H1 (cell line): Measurements from ENCODE around the gene THUMPD2. TPM values are rescaled to one million over a fixed set of nuclear protein-coding genes. Genes with fewer than 3 reads are reported as not detected.

Experiments
- CTCF ChIA-PET: fragments of 300-600 bp; sonication (Branson Sonifier 250); formaldehyde crosslinking; loops from one replicate; lab custom pipeline; 2021; ENCODE audit not compliant: partially characterized antibody; lab: Charles Lee
- POLR2A ChIA-PET: fragments of 300-600 bp; sonication (Branson Sonifier 250); formaldehyde crosslinking; loops from one replicate; lab custom pipeline; 2021; ENCODE audit warnings: inconsistent platforms; ENCODE audit not compliant: partially characterized antibody; lab: Charles Lee
- DNase-seq, 2 experiments: peaks; one replicate each; pipeline versions ENCODE4 v3.0.0 to v3.0.0-alpha.2; 2010 to 2022; ENCODE audit warnings: low spot score in 2 of 2, low read depth in 1 of 2, mixed read lengths in 1 of 2
- FAIRE-seq: peaks from 2 replicates; lab custom pipeline; 2011; peaks lifted over from hg19 to GRCh38; lab: Jason Lieb, UNC
- H2AFZ ChIP-seq: 2 replicates; pipeline ENCODE4 v1.8.1; 2012; ENCODE audit warnings: low read length, inconsistent platforms
- H2AK5ac ChIP-seq: 2 replicates; pipeline ENCODE4 v1.6.1; 2013; ENCODE audit warnings: low read depth, low read length
- H2BK120ac ChIP-seq: replicated peaks from 2 replicates; pipeline ENCODE3; 2013; ENCODE audit warnings: low read depth, low read length, inconsistent platforms
- H2BK12ac ChIP-seq: 2 replicates; pipeline ENCODE4 v1.6.1; 2013; ENCODE audit warnings: low read depth, low read length
- H2BK15ac ChIP-seq: 2 replicates; pipeline ENCODE4 v1.6.1; 2013; ENCODE audit warnings: low read length
- H2BK20ac ChIP-seq: 2 replicates; pipeline ENCODE4 v1.6.1; 2013; ENCODE audit warnings: low read length
- H2BK5ac ChIP-seq: 2 replicates; pipeline ENCODE4 v1.6.1; 2013; ENCODE audit warnings: low read depth, low read length
- H3K14ac ChIP-seq: 2 replicates; pipeline ENCODE4 v1.6.1; 2013; ENCODE audit warnings: inconsistent platforms; ENCODE audit not compliant: insufficient read length
- H3K18ac ChIP-seq: 2 replicates; pipeline ENCODE4 v1.6.1; 2013; ENCODE audit warnings: low read length; ENCODE audit errors: extremely low read depth
- H3K23ac ChIP-seq: 2 replicates; pipeline ENCODE4 v1.6.1; 2013; ENCODE audit warnings: inconsistent platforms; ENCODE audit not compliant: insufficient read length
- H3K23me2 ChIP-seq: 2 replicates; pipeline ENCODE4 v1.6.1; 2013; ENCODE audit warnings: low read depth, low read length
- H3K27ac ChIP-seq: 2 replicates; pipeline ENCODE4 v1.6.1; 2011; ENCODE audit warnings: low read depth, low read length, inconsistent platforms
- H3K27me3 ChIP-seq, 4 experiments: replicated peaks in 1 of 4; 1 replicate in 1 of 4; 2 replicates in 3 of 4; pipeline versions ENCODE4 v1.6.1 to v1.8.1; 2011 to 2013; ENCODE audit warnings: low read length in 3 of 4, mild to moderate bottlenecking in 3 of 4, inconsistent platforms in 2 of 4, mixed read lengths in 2 of 4, moderate library complexity in 1 of 4; ENCODE audit not compliant: control insufficient read depth in 3 of 4, insufficient read depth in 3 of 4; ENCODE audit errors: extremely low read depth in 1 of 4
- H3K36me3 ChIP-seq, 4 experiments: 2 replicates each; pipeline versions ENCODE4 v1.6.1 to v1.8.1; 2011 to 2013; ENCODE audit warnings: mild to moderate bottlenecking in 4 of 4, low read length in 3 of 4, moderate library complexity in 2 of 4, control low read depth in 1 of 4, inconsistent platforms in 1 of 4; ENCODE audit not compliant: insufficient read depth in 4 of 4, control insufficient read depth in 2 of 4
- H3K4ac ChIP-seq: replicated peaks from 2 replicates; pipeline ENCODE3; 2013; ENCODE audit warnings: low read length, low read depth, mixed read lengths, inconsistent platforms; ENCODE audit not compliant: insufficient read length
- H3K4me1 ChIP-seq, 4 experiments: replicated peaks in 1 of 4; 1 replicate in 1 of 4; 2 replicates in 3 of 4; pipeline versions ENCODE4 v1.6.1 to v1.8.1; 2011 to 2013; ENCODE audit warnings: low read length in 3 of 4, inconsistent platforms in 2 of 4, mixed read lengths in 1 of 4; ENCODE audit not compliant: insufficient read depth in 4 of 4, control insufficient read depth in 3 of 4
- H3K4me2 ChIP-seq, 2 experiments: 2 replicates each; pipeline versions ENCODE4 v1.6.1 to v1.8.1; 2011 to 2013; ENCODE audit warnings: low read depth in 2 of 2, low read length in 2 of 2, control low read depth in 1 of 2, inconsistent platforms in 1 of 2, mild to moderate bottlenecking in 1 of 2; ENCODE audit not compliant: insufficient read depth in 1 of 2
- H3K4me3 ChIP-seq, 4 experiments: fragments of 200-600, 300-600 bp in 1 of 4; sonication (generic), shearing (Covaris generic), sonication (Bioruptor Twin) in 1 of 4; 2 replicates each; pipeline versions ENCODE4 v1.5.1 to v1.8.1; 2011 to 2016; ENCODE audit warnings: low read length in 4 of 4, low read depth in 3 of 4, control low read depth in 2 of 4, inconsistent platforms in 2 of 4, mild to moderate bottlenecking in 2 of 4, mixed read lengths in 1 of 4, moderate library complexity in 1 of 4; ENCODE audit not compliant: insufficient read depth in 2 of 4; ENCODE audit errors: extremely low read depth in 1 of 4
- H3K56ac ChIP-seq: replicated peaks from 2 replicates; pipeline ENCODE3; 2013; ENCODE audit warnings: low read depth, mild to moderate bottlenecking, mixed read lengths, low read length, inconsistent platforms; ENCODE audit not compliant: insufficient read length
- H3K79me1 ChIP-seq: 2 replicates; pipeline ENCODE4 v1.6.1; 2013; ENCODE audit warnings: low read depth, low read length, control low read depth
- H3K79me2 ChIP-seq, 2 experiments: 2 replicates each; pipeline versions ENCODE4 v1.6.1 to v1.8.1; 2012 to 2013; ENCODE audit warnings: low read length in 2 of 2, mild to moderate bottlenecking in 2 of 2, inconsistent platforms in 1 of 2; ENCODE audit not compliant: insufficient read depth in 2 of 2, control insufficient read depth in 1 of 2
- H3K9ac ChIP-seq, 4 experiments: replicated peaks in 1 of 4; 1 replicate in 1 of 4; 2 replicates in 3 of 4; pipeline versions ENCODE4 v1.6.1 to v1.8.1; 2011 to 2013; ENCODE audit warnings: low read depth in 3 of 4, low read length in 3 of 4, control low read depth in 2 of 4, mild to moderate bottlenecking in 2 of 4, moderate library complexity in 2 of 4, inconsistent platforms in 1 of 4; ENCODE audit errors: extremely low read depth in 1 of 4
- H3K9me3 ChIP-seq, 2 experiments: 2 replicates each; pipeline versions ENCODE4 v1.6.1 to v1.8.1; 2012 to 2013; ENCODE audit warnings: mild to moderate bottlenecking in 2 of 2, moderate library complexity in 2 of 2, control low read depth in 1 of 2, inconsistent platforms in 1 of 2, low read depth in 1 of 2, low read length in 1 of 2, mixed read lengths in 1 of 2; ENCODE audit not compliant: insufficient read depth in 2 of 2
- H4K20me1 ChIP-seq, 2 experiments: replicated peaks in 1 of 2; 2 replicates each; pipeline versions ENCODE3 to v1.8.1; 2011 to 2013; ENCODE audit warnings: inconsistent platforms in 2 of 2, low read length in 2 of 2, mild to moderate bottlenecking in 1 of 2; ENCODE audit not compliant: insufficient read depth in 2 of 2, control insufficient read depth in 1 of 2
- H4K5ac ChIP-seq: 2 replicates; pipeline ENCODE4 v1.6.1; 2013; ENCODE audit warnings: low read length, low read depth, mixed read lengths, inconsistent platforms; ENCODE audit not compliant: insufficient read length
- H4K8ac ChIP-seq: 2 replicates; pipeline ENCODE4 v1.8.0; 2013; ENCODE audit warnings: mild to moderate bottlenecking, moderate library complexity, low read length, inconsistent platforms; ENCODE audit not compliant: insufficient read depth; ENCODE audit errors: extremely low read depth
- H4K91ac ChIP-seq: replicated peaks from 2 replicates; pipeline ENCODE3; 2013; ENCODE audit warnings: low read length, mixed read lengths, inconsistent platforms; ENCODE audit not compliant: insufficient read length
- CBX5 ChIP-seq: fragments of 300-800, 300-1000 bp; sonication (generic); IDR thresholded peaks from 2 replicates; pipeline ENCODE4 v1.7.1; 2016; ENCODE audit warnings: antibody characterized with exemption, low read length, low read depth
- FOSL1 ChIP-seq: IDR thresholded peaks from 2 replicates; pipeline ENCODE4 v1.6.1; 2011; ENCODE audit warnings: mild to moderate bottlenecking, low read depth, low read length, moderate library complexity; ENCODE audit not compliant: insufficient read depth
- GABPA ChIP-seq: IDR thresholded peaks from 2 replicates; pipeline ENCODE4 v1.6.1; 2011; ENCODE audit warnings: mild to moderate bottlenecking, low read length, moderate library complexity, borderline replicate concordance; ENCODE audit not compliant: insufficient read depth
- HDAC2 ChIP-seq, 2 experiments: fragments of 300-600 bp in 1 of 2; sonication (generic) in 1 of 2; IDR thresholded peaks; 2 replicates each; pipeline ENCODE4 v1.6.1; 2011 to 2012; ENCODE audit warnings: low read depth in 2 of 2, low read length in 2 of 2, mild to moderate bottlenecking in 2 of 2, moderate library complexity in 2 of 2, borderline replicate concordance in 1 of 2, inconsistent platforms in 1 of 2
- PHF8 ChIP-seq: fragments of 200-600 bp; sonication (generic); conservative IDR thresholded peaks from 2 replicates; pipeline ENCODE4 v1.7.1; 2012; ENCODE audit warnings: low read depth, mild to moderate bottlenecking, inconsistent platforms, low read length, moderate library complexity
- POU5F1 ChIP-seq: IDR thresholded peaks from 2 replicates; pipeline ENCODE4 v1.6.1; 2011; ENCODE audit warnings: low read depth, mild to moderate bottlenecking, low read length, moderate library complexity
- SIX5 ChIP-seq: IDR thresholded peaks from 2 replicates; pipeline ENCODE4 v1.6.1; 2011; ENCODE audit warnings: mild to moderate bottlenecking, low read depth, low read length
- TCF12 ChIP-seq: IDR thresholded peaks from 2 replicates; pipeline ENCODE4 v1.6.1; 2011; ENCODE audit warnings: low read depth, mild to moderate bottlenecking, low read length
- WGBS, 2 experiments: shearing (Covaris generic) in 1 of 2; methylation state at CpG; one replicate each; pipeline versions ENCODE4 v1.1.6 to v1.1.7; 2013 to 2015; ENCODE audit warnings: low lambda C conversion rate in 2 of 2, mixed read lengths in 2 of 2, inconsistent platforms in 1 of 2, low coverage in 1 of 2, missing lambda C conversion rate in 1 of 2; ENCODE audit not compliant: insufficient replicate concordance in 2 of 2, insufficient coverage in 1 of 2, insufficient read length in 1 of 2; ENCODE audit errors: extremely low coverage in 1 of 2, missing lambda C conversion rate in 1 of 2; 5-methylcytosine and 5-hydroxymethylcytosine counted together
- polyA plus RNA-seq, 7 experiments: library from polyadenylated mRNA; depleted of rRNA in 3 of 7; stranded (reverse) in 5 of 7; unstranded in 2 of 7; fragments of >200 nt in 5 of 7; fragments of 200-250 nt in 2 of 7; gene quantifications; 1 replicate in 5 of 7; 2 replicates in 1 of 7; 4 replicates in 1 of 7; pipeline versions ENCODE4 v1.2.1 to v1.2.3, GENCODE V29; 2011 to 2013; ENCODE audit warnings: missing spikeins in 2 of 7, mixed read lengths in 2 of 7
- total RNA-seq: library from RNA; stranded (reverse); fragmentation: NEBNext Ultra II Directional; extraction: Animal tissue kit (Norgen Biotek cat#: 25700); gene quantifications from 2 replicates; pipeline ENCODE4 v1.2.1, GENCODE V29; 2021

THUMPD2 gene
- total and polyA plus RNA-seq, 2 of the 8 experiments (the other 6 are each of a cell fraction or from before 2014, with no cell fraction given): 8.6 to 17.0 TPM

DNA sequence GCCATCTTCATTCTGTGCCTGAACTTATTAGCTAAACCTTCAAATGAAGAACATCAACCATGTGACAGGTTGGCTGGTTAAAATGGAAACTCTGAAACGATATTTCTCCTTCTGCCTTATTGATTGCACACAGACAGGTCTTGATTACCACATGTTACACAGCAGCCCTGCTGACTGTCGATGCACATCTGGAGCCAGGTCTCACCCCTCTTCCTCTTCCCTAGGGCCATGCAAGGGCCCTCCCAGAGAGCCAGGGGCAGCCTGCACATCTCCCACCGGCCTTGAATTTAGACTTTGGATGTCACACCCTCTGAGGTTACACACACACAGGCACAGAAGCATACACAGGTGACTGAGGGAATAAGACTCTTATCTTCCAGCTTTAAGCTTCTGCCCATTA, 68.3 kb downstream of the THUMPD2 start:
- Histone ChIP-seq H3K14ac (no peak overlapping the region), H4K8ac (no peak overlapping the region), H2BK15ac (no peak overlapping the region), H2BK5ac (no peak overlapping the region), H3K23ac (no peak overlapping the region), H4K5ac (no peak overlapping the region), H3K23me2 (no peaks in the 10 kb centered on the region; the same call in 1 of the 2 replicates), H3K18ac (no peak overlapping the region), H3K36me3 (no peaks in the 10 kb centered on the region), H2BK20ac (no peak overlapping the region), H2AK5ac (no peak overlapping the region), H3K79me1 (no peaks in the 10 kb centered on the region), H3K4me2 (no peak overlapping the region), H3K56ac (no peak overlapping the region), H3K4ac (no peak overlapping the region), H4K91ac (no peak overlapping the region), H3K9ac (no peak overlapping the region), H3K4me3 (no peak overlapping the region), H3K4me1 (no peaks in the 10 kb centered on the region), H3K79me2 (no peaks in the 10 kb centered on the region), H2BK12ac (no peak overlapping the region), H3K27me3 (no peaks in the 10 kb centered on the region), H2AFZ (no peak overlapping the region), H3K9me3 (no peaks in the 10 kb centered on the region), H4K20me1 (no peaks in the 10 kb centered on the region), H2BK120ac (no peak overlapping the region), H3K27ac (no peak overlapping the region)
- DNase-seq (no peak), FAIRE-seq (no peak)
- ChIA-PET POLR2A (no interaction called here), CTCF (interaction anchor here (12.0 kb wide), 1 partner anchor 19 kb away, joined by 103 read pairs; no protein-coding TSS in a partner anchor)
- 82% methylated on average over 3 of the region's 3 CpGs; no CpG with 5 or more reads in 1 of the 2 experiments for WGBS, 2 experiments
- no peak for TF ChIP-seq TCF12
- TF ChIP-seq HDAC2 (IDR thresholded peaks at IDR 0.05; ENCODE audit: borderline replicate concordance in 1 of 2, low read depth in 2 of 2, low read length in 2 of 2): no peak
- no peak for TF ChIP-seq POU5F1
- TF ChIP-seq SIX5: no peak
- no peak for TF ChIP-seq FOSL1
- TF ChIP-seq PHF8: no peak
- TF ChIP-seq CBX5: no peak
- TF ChIP-seq GABPA: no peak
